Parathyroid adenoma (tissue), 2 donors: ENCODE data around the gene NUDT9.

Experiments
- H2AFZ ChIP-seq: fragments of 300-600 bp; sonication (generic); one replicate; pipeline ENCODE4 v1.7.0; 2017; ENCODE audit warnings: antibody characterized with exemption, mild to moderate bottlenecking
- H3K27ac ChIP-seq: fragments of 300-600 bp; sonication (generic); one replicate; pipeline ENCODE4 v1.7.0; 2017
- H3K27me3 ChIP-seq: fragments of 300-600 bp; sonication (generic); one replicate; pipeline ENCODE4 v1.7.0; 2017; ENCODE audit warnings: low read length; ENCODE audit not compliant: control insufficient read depth, insufficient read depth
- H3K36me3 ChIP-seq: fragments of 300-600 bp; sonication (generic); one replicate; pipeline ENCODE4 v1.7.0; 2017; ENCODE audit warnings: low read length; ENCODE audit not compliant: control insufficient read depth, insufficient read depth
- H3K4me1 ChIP-seq: fragments of 300-600 bp; sonication (generic); one replicate; pipeline ENCODE4 v1.7.0; 2017; ENCODE audit warnings: control low read depth
- H3K4me2 ChIP-seq: fragments of 300-600 bp; sonication (generic); one replicate; pipeline ENCODE4 v1.7.0; 2017; ENCODE audit warnings: low read length
- H3K4me3 ChIP-seq: fragments of 300-600 bp; sonication (generic); one replicate; pipeline ENCODE4 v1.7.0; 2017; ENCODE audit warnings: low read depth, low read length
- H3K79me2 ChIP-seq: fragments of 300-600 bp; sonication (generic); one replicate; pipeline ENCODE4 v1.7.0; 2017; ENCODE audit warnings: control low read depth
- H3K9ac ChIP-seq: fragments of 300-600 bp; sonication (generic); one replicate; pipeline ENCODE4 v1.7.0; 2017; ENCODE audit warnings: mild to moderate bottlenecking
- H3K9me3 ChIP-seq: fragments of 300-600 bp; sonication (generic); one replicate; pipeline ENCODE4 v1.7.0; 2017; ENCODE audit warnings: low read length; ENCODE audit not compliant: control insufficient read depth
- CTCF ChIP-seq: fragments of 300-600 bp; sonication (generic); IDR thresholded peaks from one replicate; pipeline ENCODE4 v1.7.0; 2017; ENCODE audit warnings: antibody characterized with exemption, mild to moderate bottlenecking
- donor health status: primary hyperparathyroidism.

Gene NUDT9

GRCh38 chr4:87497578-87497977 lies 75.2 kb downstream of the NUDT9 start:
- no peaks in the 10 kb centered on the region for H3K4me1 ChIP-seq
- no peak overlapping the region for H3K4me3 ChIP-seq
- H3K36me3 ChIP-seq = no peaks in the 10 kb centered on the region
- H3K27me3 ChIP-seq = no peaks in the 10 kb centered on the region
- H3K4me2 ChIP-seq = no peak overlapping the region
- no peak overlapping the region for H3K9ac ChIP-seq
- no peak overlapping the region for H3K27ac ChIP-seq
- no peaks in the 10 kb centered on the region for H3K79me2 ChIP-seq
- H3K9me3 ChIP-seq = no peaks in the 10 kb centered on the region
- no peak for TF ChIP-seq CTCF
- no peak overlapping the region for H2AFZ ChIP-seq

GRCh38 chr4:87498446-87498900 lies 76.1 kb downstream of the NUDT9 start:
- H3K9ac ChIP-seq = no peak overlapping the region
- no peaks in the 10 kb centered on the region for H3K4me1 ChIP-seq
- H3K4me3 ChIP-seq = no peak overlapping the region

GRCh38 chr4:87499403-87500091 lies 77.2 kb downstream of the NUDT9 start:
- H3K4me2 ChIP-seq = no peak overlapping the region
- no peak overlapping the region for H2AFZ ChIP-seq
- H3K9ac ChIP-seq = no peak overlapping the region

More at GRCh38 chr4:87498446-87498900, 76.1 kb downstream of the NUDT9 start:
- Histone ChIP-seq H2AFZ (no peak overlapping the region), H3K4me2 (no peak overlapping the region), H3K27me3 (no peaks in the 10 kb centered on the region), H3K79me2 (no peaks in the 10 kb centered on the region), H3K27ac (no peak overlapping the region), H3K36me3 (no peaks in the 10 kb centered on the region), H3K9me3 (no peaks in the 10 kb centered on the region)
- no peak for TF ChIP-seq CTCF

GRCh38 chr4:87500092-87500462 lies 77.7 kb downstream of the NUDT9 start:
- no peaks in the 10 kb centered on the region for H3K9me3 ChIP-seq
- no peak overlapping the region for H3K4me3 ChIP-seq
- no peak overlapping the region for H3K9ac ChIP-seq
- TF ChIP-seq CTCF = no peak
- no peak overlapping the region for H3K4me2 ChIP-seq
- no peak overlapping the region for H3K27ac ChIP-seq
- no peaks in the 10 kb centered on the region for H3K36me3 ChIP-seq
- no peaks in the 10 kb centered on the region for H3K4me1 ChIP-seq
- no peak overlapping the region for H2AFZ ChIP-seq
- no peaks in the 10 kb centered on the region for H3K79me2 ChIP-seq
- H3K27me3 ChIP-seq = no peaks in the 10 kb centered on the region

More at GRCh38 chr4:87499403-87500091, 77.2 kb downstream of the NUDT9 start:
- no peak overlapping the region for H3K27ac ChIP-seq
- no peaks in the 10 kb centered on the region for H3K9me3 ChIP-seq
- no peak for TF ChIP-seq CTCF
- no peaks in the 10 kb centered on the region for H3K4me1 ChIP-seq
- no peaks in the 10 kb centered on the region for H3K36me3 ChIP-seq
- no peaks in the 10 kb centered on the region for H3K27me3 ChIP-seq
- H3K4me3 ChIP-seq = no peak overlapping the region
- no peaks in the 10 kb centered on the region for H3K79me2 ChIP-seq
